Astrocyte (in vitro differentiated cells and primary cell): ENCODE results near the gene MCTP2.

Experiments
- EZH2 ChIP-seq: IDR thresholded peaks from 2 replicates; pipeline ENCODE4 v1.6.1; 2012; ENCODE audit warnings: mild to moderate bottlenecking, low read length, inconsistent platforms; ENCODE audit not compliant: insufficient read depth
- TF ChIP-seq, protein P1 (sequence below): IDR thresholded peaks from 2 replicates; pipeline ENCODE4 v1.5.1; 2011; ENCODE audit warnings: low read depth, mild to moderate bottlenecking, inconsistent platforms, low read length, moderate library complexity; ENCODE audit not compliant: insufficient read depth

DNA sequence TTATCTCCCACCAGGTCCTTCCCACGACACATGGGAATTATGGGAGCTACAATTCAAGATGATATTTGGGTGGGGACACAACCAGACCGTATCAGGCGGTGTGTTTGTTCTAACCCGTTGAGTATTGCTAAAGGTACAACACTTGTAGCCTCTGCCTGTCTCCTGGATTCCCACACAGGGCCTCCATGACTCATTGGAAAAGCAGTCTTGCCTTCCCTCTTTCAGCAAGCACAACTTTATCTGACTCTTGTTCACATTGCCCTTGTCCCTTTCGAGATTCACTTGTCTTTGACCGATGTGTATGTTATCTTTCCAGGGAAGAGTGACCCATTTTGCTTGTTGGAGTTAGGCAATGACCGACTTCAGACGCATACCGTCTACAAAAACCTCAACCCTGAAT, 152.3 kb downstream of the MCTP2 start:
- TF ChIP-seq EZH2, result no peak
- TF ChIP-seq, protein P1, sequence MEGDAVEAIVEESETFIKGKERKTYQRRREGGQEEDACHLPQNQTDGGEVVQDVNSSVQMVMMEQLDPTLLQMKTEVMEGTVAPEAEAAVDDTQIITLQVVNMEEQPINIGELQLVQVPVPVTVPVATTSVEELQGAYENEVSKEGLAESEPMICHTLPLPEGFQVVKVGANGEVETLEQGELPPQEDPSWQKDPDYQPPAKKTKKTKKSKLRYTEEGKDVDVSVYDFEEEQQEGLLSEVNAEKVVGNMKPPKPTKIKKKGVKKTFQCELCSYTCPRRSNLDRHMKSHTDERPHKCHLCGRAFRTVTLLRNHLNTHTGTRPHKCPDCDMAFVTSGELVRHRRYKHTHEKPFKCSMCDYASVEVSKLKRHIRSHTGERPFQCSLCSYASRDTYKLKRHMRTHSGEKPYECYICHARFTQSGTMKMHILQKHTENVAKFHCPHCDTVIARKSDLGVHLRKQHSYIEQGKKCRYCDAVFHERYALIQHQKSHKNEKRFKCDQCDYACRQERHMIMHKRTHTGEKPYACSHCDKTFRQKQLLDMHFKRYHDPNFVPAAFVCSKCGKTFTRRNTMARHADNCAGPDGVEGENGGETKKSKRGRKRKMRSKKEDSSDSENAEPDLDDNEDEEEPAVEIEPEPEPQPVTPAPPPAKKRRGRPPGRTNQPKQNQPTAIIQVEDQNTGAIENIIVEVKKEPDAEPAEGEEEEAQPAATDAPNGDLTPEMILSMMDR, result no peak
